B cell (primary cell): Measurements from ENCODE around the gene STBD1. TPM values are rescaled to one million over a fixed set of nuclear protein-coding genes. Genes with fewer than 3 reads are reported as not detected.

Experiments used
- ATAC-seq: fragments of 200-7000 bp; cut with Tn5 transposase; one replicate; pipeline ENCODE4 v1.10.0; 2021; ENCODE audit warnings: low read depth, mild to moderate bottlenecking, moderate number of reproducible peaks, moderate library complexity
- CTCF ChIA-PET: fragments of 350-600 bp; sonication (Branson Sonifier 250); formaldehyde crosslinking; loops from one replicate; lab custom pipeline; 2021; ENCODE audit warnings: antibody characterized with exemption, inconsistent platforms; lab: Charles Lee
- POLR2A ChIA-PET: fragments of 350-600 bp; sonication (Branson Sonifier 250); formaldehyde crosslinking; loops from one replicate; lab custom pipeline; 2021; ENCODE audit warnings: antibody characterized with exemption; lab: Charles Lee
- DNase-seq: peaks from one replicate; pipeline ENCODE4 v3.0.0; 2013
- H2AFZ ChIP-seq: 2 replicates; pipeline ENCODE4 v1.6.1; 2012; ENCODE audit warnings: mild to moderate bottlenecking, low read depth, low read length; ENCODE audit not compliant: insufficient read depth, poor library complexity, severe bottlenecking
- H3K27ac ChIP-seq, 2 donors: 1 replicate in 1 of 2; 2 replicates in 1 of 2; pipeline ENCODE4 v1.5.1; 2012 to 2013; ENCODE audit warnings: low read length in 2 of 2, mild to moderate bottlenecking in 2 of 2, moderate library complexity in 1 of 2
- H3K27me3 ChIP-seq, 4 experiments: fragments of 200-600 bp in 1 of 4; sonication (generic) in 1 of 4; replicated peaks in 1 of 4; 1 replicate in 2 of 4; 2 replicates in 2 of 4; pipeline versions ENCODE4 v1.6.1 to v1.7.0; 2013 to 2016; ENCODE audit warnings: low read length in 3 of 4, mild to moderate bottlenecking in 2 of 4, mixed read lengths in 1 of 4, moderate library complexity in 1 of 4; ENCODE audit not compliant: insufficient read depth in 4 of 4, control insufficient read depth in 3 of 4; ENCODE audit errors: control extremely low read depth in 1 of 4
- H3K36me3 ChIP-seq, 2 experiments: replicated peaks in 1 of 2; 1 replicate in 1 of 2; 2 replicates in 1 of 2; pipeline versions ENCODE4 v1.6.1 to v1.7.1; 2013; ENCODE audit warnings: low read length in 1 of 2; ENCODE audit not compliant: insufficient read depth in 2 of 2, control insufficient read depth in 1 of 2; ENCODE audit errors: control extremely low read depth in 1 of 2, extremely low read depth in 1 of 2
- H3K4me1 ChIP-seq, 2 donors: fragments of 200-600 bp in 1 of 2; sonication (generic) in 1 of 2; 1 replicate in 1 of 2; 2 replicates in 1 of 2; pipeline versions ENCODE4 v1.5.1 to v1.6.1; 2013 to 2017; ENCODE audit warnings: low read length in 2 of 2; ENCODE audit not compliant: control insufficient read depth in 2 of 2, insufficient read depth in 2 of 2
- H3K4me2 ChIP-seq: replicated peaks from 2 replicates; pipeline ENCODE3; 2012; ENCODE audit warnings: mild to moderate bottlenecking, low read depth, low read length; ENCODE audit not compliant: poor library complexity, severe bottlenecking
- H3K4me3 ChIP-seq, 5 experiments: fragments of 200-600 bp in 1 of 5; sonication (generic) in 1 of 5; 1 replicate in 3 of 5; 2 replicates in 2 of 5; pipeline versions ENCODE4 v1.5.1 to v1.7.0; 2011 to 2016; ENCODE audit warnings: low read length in 4 of 5, mild to moderate bottlenecking in 4 of 5, low read depth in 2 of 5, control low read depth in 1 of 5, moderate library complexity in 1 of 5; ENCODE audit not compliant: insufficient read depth in 1 of 5; ENCODE audit errors: control extremely low read depth in 1 of 5, extremely low read depth in 1 of 5
- H3K79me2 ChIP-seq: fragments of 200-600 bp; sonication (generic); one replicate; pipeline ENCODE4 v1.6.0; 2016; ENCODE audit warnings: low read length; ENCODE audit not compliant: control insufficient read depth, insufficient read depth
- H3K9ac ChIP-seq: fragments of 200-600 bp; sonication (generic); 2 replicates; pipeline ENCODE4 v1.6.1; 2017; ENCODE audit warnings: mild to moderate bottlenecking, low read length, moderate library complexity
- H3K9me3 ChIP-seq, 3 donors: one replicate each; pipeline versions ENCODE4 v1.6.1 to v1.7.1; 2013; ENCODE audit warnings: low read length in 2 of 3; ENCODE audit not compliant: control insufficient read depth in 2 of 3, insufficient read depth in 1 of 3; ENCODE audit errors: control extremely low read depth in 1 of 3
- H4K20me1 ChIP-seq: 2 replicates; pipeline ENCODE4 v1.6.0; 2012; ENCODE audit warnings: mild to moderate bottlenecking, low read length; ENCODE audit not compliant: insufficient read depth, control insufficient read depth, poor library complexity, severe bottlenecking
- H3K27ac Mint-ChIP-seq: one replicate; pipeline ENCODE4 v1.8.0; 2021; ENCODE audit warnings: mixed read lengths
- H3K27me3 Mint-ChIP-seq: one replicate; pipeline ENCODE4 v1.8.0; 2021; ENCODE audit warnings: mixed read lengths
- H3K4me1 Mint-ChIP-seq: one replicate; pipeline ENCODE4 v1.8.0; 2021; ENCODE audit warnings: mixed read lengths
- H3K4me3 Mint-ChIP-seq: one replicate; pipeline ENCODE4 v1.8.0; 2021; ENCODE audit warnings: mixed read lengths
- H3K9me3 Mint-ChIP-seq: one replicate; pipeline ENCODE4 v1.8.0; 2022; ENCODE audit warnings: mixed read lengths; ENCODE audit not compliant: insufficient read depth
- EZH2 ChIP-seq: IDR thresholded peaks from 2 replicates; pipeline ENCODE4 v1.6.1; 2012; ENCODE audit warnings: borderline replicate concordance, low read depth, mild to moderate bottlenecking, moderate library complexity, low read length; ENCODE audit not compliant: insufficient read depth, poor library complexity, severe bottlenecking
- WGBS: methylation state at CpG from one replicate; pipeline ENCODE4 v1.1.5; 2013; ENCODE audit warnings: missing lambda C conversion rate; ENCODE audit not compliant: insufficient coverage; 5-methylcytosine and 5-hydroxymethylcytosine counted together
- intact Hi-C: fragments of 100-400 bp; cut with micrococcal nuclease; formaldehyde crosslinking; loops from one replicate; pipeline ENCODE4 v1.10.0; 2022
- polyA plus RNA-seq: library from polyadenylated mRNA; depleted of rRNA; stranded (reverse); fragments of >200 nt; gene quantifications from 2 replicates; pipeline ENCODE4 v1.2.3, GENCODE V29; 2012
- total RNA-seq, 2 donors: library from RNA; stranded (reverse); fragments of 120-200 nt in 1 of 2; gene quantifications; 1 replicate in 1 of 2; 2 replicates in 1 of 2; pipeline versions ENCODE4 v1.2.3 to v1.2.4, GENCODE V29; 2013 to 2022
- TF ChIP-seq, protein P1 (sequence below): fragments of 200-600 bp; IDR thresholded peaks from one replicate; pipeline ENCODE4 v1.8.0; 2022; ENCODE audit warnings: antibody characterized with exemption, mild to moderate bottlenecking

Gene STBD1
- total and polyA plus RNA-seq, 2 donors (not counting 1 experiment from before 2014, with no cell fraction given): not detected

DNA sequence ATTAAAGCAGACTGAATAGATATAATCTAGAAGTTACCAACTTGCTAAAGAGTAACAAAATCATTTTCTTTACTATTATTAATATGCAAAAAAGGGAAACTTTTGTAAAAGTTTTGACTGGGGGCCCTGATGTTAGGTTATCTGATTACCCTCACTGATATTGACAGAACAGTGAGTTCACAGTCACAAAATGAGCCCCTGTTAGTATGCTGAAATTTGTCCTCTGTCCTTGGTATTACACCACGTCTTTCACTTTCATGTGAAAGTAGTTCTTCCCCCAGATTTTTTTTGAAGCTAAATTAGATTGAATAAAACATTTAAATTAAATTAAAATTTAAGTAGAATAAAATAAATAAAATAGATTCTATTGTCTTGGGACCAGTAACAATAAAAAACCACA lies 5.9 kb downstream of the STBD1 start:
- Histone ChIP-seq H3K4me3 (no peak overlapping the region), H2AFZ (no peak overlapping the region), H4K20me1 (no peaks in the 10 kb centered on the region), H3K79me2 (no peaks in the 10 kb centered on the region), H3K27me3 (peaks cover 0 to 5% (median 2%) of the 10 kb centered on the region in 4 experiments), H3K36me3 (no peaks in the 10 kb centered on the region), H3K9me3 (peaks cover 1 to 11% (median 3%) of the 10 kb centered on the region in 3 donors), H3K9ac (no peak overlapping the region), H3K4me2 (no peak overlapping the region), H3K27ac (no peak overlapping the region), H3K4me1 (no peaks in the 10 kb centered on the region)
- Mint-ChIP-seq H3K27ac (no peak overlapping the region), H3K4me1 (no peaks in the 10 kb centered on the region), H3K4me3 (no peak overlapping the region), H3K9me3 (peaks cover 10% of the 10 kb centered on the region), H3K27me3 (peaks cover 36% of the 10 kb centered on the region)
- ChIA-PET CTCF (no interaction called here), POLR2A (no interaction called here)
- DNase-seq (no peak), ATAC-seq (no peak)
- intact Hi-C loops: no loop called here
- TF ChIP-seq, protein P1, sequence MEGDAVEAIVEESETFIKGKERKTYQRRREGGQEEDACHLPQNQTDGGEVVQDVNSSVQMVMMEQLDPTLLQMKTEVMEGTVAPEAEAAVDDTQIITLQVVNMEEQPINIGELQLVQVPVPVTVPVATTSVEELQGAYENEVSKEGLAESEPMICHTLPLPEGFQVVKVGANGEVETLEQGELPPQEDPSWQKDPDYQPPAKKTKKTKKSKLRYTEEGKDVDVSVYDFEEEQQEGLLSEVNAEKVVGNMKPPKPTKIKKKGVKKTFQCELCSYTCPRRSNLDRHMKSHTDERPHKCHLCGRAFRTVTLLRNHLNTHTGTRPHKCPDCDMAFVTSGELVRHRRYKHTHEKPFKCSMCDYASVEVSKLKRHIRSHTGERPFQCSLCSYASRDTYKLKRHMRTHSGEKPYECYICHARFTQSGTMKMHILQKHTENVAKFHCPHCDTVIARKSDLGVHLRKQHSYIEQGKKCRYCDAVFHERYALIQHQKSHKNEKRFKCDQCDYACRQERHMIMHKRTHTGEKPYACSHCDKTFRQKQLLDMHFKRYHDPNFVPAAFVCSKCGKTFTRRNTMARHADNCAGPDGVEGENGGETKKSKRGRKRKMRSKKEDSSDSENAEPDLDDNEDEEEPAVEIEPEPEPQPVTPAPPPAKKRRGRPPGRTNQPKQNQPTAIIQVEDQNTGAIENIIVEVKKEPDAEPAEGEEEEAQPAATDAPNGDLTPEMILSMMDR: no peak
- no peak for TF ChIP-seq EZH2
- no CpG with 5 or more reads among the region's 1 CpG for WGBS

DNA sequence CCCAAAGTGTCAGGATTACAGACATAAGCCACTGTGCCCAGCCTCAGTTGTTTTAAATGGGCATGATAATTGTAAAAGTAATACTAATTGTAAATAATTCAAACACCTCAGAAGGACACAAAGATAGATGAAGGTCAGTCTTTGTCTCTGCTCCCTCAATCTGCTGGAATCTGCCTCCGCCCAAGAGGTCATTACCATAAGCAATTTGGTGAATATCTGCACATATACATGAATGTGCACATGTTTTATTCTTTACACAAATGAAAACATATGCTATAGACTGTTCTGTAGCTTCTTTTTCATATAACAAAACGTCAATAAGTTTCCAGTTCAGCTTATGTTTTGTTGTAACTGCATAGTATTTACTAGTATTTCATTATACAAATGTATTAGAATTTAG lies 7.0 kb downstream of the STBD1 start:
- intact Hi-C loops: no loop called here
- no peak overlapping the region for H3K27ac Mint-ChIP-seq
- ChIA-PET CTCF (interaction anchor here (1.3 kb wide), 1 partner anchor 191 kb away, joined by 3 read pairs; no protein-coding TSS in a partner anchor), POLR2A (no interaction called here)
- H3K4me1 ChIP-seq: no peaks in the 10 kb centered on the region
- TF ChIP-seq, protein P1: no peak
- no peak for TF ChIP-seq EZH2
- H2AFZ ChIP-seq: no peak overlapping the region
- H3K9me3 ChIP-seq: peaks cover 1 to 11% (median 3%) of the 10 kb centered on the region in 3 donors
- no peak overlapping the region for H3K9ac ChIP-seq
- H3K4me3 Mint-ChIP-seq: no peak overlapping the region
- H3K4me1 Mint-ChIP-seq: no peaks in the 10 kb centered on the region
- H3K27me3 ChIP-seq: peaks cover 0 to 4% (median 0%) of the 10 kb centered on the region in 4 experiments
- peaks cover 11% of the 10 kb centered on the region for H3K9me3 Mint-ChIP-seq
- ATAC-seq (no peak), DNase-seq (no peak)
- no peaks in the 10 kb centered on the region for H3K36me3 ChIP-seq
- H3K4me3 ChIP-seq: no peak overlapping the region
- no peak overlapping the region for H3K27ac ChIP-seq
- H3K27me3 Mint-ChIP-seq: peaks cover 36% of the 10 kb centered on the region
- H4K20me1 ChIP-seq: no peaks in the 10 kb centered on the region
- no CpG with 5 or more reads among the region's 2 CpGs for WGBS
- no peak overlapping the region for H3K4me2 ChIP-seq
- no peaks in the 10 kb centered on the region for H3K79me2 ChIP-seq
